HUDEP-2 (cell line): ENCODE measurements around the gene FIBCD1.
"Not testable (repeated sequence)": the region's sequence is repeated elsewhere in the genome, so short reads cannot be mapped to it uniquely, and the experiment has no call there.

Experiments used
- DNase-seq, 76 experiments: peaks; one replicate each; lab custom pipeline; 2025; ENCODE audit not compliant: unreplicated experiment in 76 of 76; lab: John Stamatoyannopoulos, UW

The FIBCD1 gene

DNA sequence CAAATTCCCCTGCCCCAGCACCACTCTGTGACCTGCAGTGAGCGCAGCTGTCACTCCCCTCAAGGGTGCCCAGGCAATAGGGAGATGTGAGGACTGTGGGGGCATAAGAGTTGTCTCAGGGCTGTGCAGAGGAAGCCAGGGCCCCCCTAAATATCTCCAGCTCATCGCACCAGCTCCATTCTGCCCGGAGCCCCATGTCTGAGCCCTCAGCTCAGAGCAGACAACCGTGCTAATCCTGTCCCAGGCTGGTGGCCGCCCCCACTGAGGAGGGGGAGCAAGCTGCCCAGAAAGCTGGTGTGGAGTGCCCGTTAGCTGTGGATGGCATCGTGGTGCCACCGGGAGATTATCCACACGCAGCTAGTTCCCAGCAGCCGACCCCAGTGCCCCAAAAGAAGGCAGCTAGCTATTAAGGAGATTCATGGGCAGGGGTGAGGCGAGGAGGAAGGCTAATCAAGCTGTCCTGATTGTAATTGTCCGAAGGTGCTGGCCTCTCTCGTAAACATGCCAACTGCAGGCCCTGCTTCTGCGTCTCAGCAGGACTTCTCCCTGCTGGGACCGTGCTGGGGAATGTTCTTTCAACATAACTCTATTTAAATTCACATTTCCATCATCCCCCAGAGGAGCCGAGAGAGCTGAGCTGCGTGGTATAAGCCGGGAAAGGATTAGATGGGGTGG lies 17.0 kb upstream of the FIBCD1 start:
- no peak for DNase-seq

DNA sequence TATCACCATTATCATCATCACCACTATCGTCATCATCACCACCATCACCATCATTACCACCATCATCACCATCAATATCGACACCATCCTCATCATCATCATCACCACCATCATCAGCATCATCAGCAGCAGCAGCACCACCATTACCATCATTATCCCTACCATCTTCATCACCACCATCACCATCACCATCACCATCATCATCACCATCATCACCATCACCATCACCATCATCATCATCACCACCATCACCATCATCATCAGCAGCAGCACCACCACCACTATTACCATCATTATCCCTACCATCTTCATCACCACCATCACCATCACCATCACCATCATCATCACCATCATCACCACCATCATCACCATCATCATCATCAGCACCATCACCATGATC lies 15.9 kb upstream of the FIBCD1 start:
- not testable (repeated sequence) for DNase-seq

DNA sequence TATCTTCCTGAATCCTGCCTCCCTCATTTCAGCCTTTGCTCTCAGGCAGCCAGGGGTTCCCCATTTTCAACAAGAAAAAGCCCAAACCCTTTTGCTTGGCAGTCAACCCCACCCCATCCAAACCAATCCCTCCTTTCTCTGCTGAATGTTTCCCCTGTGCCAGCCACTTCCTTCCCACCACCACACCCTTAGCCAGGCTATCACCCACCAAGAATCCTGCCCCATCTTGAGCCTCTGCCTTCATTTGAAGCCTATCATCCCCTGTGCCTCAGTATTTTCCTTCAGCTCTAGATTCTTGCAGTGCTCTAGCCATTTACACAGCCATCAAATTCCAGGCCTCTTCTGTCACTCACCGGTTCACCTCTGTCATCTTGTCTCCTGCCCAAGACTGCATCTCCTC lies 15.3 kb upstream of the FIBCD1 start:
- no peak for DNase-seq

DNA sequence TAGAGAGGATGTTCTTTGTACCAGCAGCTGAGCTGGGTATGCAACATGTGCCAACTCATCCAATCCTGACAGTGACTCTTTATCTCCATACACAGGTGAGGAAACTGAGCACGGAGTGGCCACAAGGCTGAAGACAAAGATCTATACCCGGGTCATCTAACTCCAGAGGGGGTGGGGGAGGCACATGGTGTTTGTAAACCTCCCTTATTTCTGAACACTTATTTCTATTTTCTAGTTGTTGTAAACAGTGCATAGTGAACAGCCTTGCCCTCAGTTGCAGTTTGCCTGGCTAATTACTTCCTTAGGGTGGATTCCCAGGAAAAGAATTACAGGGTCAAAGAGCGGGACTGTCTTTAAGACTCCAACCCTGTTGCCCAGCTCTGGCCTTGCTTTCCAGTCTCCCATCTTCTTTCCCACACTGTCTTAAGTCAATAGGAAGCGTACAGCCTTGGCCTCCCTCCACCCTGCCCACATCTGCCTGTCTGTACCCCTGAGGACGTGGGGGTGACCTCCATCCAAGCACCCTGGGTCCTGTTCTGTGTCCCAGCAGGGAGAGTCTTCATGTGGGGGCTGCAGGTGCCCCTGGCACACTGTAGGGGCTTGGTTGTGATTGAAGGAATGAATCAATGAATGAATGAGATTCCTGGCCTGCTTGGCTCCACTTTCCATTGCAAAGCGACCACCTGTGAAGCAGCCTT lies 13.2 kb upstream of the FIBCD1 start:
- no peak for DNase-seq

DNA sequence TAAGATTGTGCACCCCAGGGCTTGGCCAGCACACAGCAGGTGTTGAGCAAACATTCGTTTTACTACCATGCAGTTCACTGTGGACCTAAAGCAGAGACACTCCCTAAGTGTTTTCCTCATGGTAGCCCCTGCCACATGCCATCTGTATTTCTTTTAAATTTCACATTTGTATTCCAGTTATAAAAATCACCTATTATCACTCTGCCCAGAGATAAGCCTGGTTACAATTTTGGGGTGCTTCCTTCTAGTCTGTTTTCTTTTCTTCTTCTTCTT lies 10.9 kb upstream of the FIBCD1 start:
- no peak for DNase-seq

DNA sequence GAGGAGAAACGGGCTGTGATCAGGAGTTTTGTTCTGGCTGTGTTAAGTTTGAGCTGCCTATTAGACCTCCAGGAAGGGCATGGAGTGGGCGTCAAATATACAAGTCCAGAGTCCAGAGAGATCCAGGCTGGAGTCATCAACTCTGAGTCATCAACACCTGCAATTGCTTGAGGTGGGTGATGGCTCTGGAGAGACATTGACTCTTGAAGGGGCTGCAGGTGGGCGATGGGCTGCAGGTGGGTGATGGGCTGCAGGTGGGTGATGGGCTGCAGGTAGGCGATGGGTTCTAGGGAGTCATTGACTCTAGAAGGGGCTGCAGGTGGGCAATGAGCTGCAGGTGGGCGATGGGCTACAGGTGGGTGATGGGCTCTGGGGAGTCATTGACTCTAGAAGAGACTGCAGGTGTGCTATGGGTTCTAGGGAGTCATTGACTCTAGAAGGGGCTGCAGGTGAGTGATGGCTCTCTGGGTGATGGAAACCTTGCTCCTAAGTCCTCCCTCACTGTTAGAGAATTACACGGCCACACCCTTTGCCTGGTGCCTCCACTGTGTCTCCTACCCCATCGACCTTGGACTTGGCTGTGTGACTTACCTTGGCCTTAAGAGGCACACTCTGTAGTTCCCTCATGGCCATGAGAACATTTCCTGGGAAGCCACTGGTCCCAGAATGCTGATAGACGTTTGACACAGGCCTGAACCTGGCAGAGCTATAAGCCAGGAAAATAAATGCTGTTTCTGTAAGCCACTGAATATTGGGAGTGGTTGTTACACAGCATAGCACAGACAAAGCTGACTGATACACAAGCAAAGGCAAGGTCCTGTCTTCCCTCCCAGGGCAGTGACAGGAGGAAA lies 10.4 kb upstream of the FIBCD1 start:
- DNase-seq: no peak

DNA sequence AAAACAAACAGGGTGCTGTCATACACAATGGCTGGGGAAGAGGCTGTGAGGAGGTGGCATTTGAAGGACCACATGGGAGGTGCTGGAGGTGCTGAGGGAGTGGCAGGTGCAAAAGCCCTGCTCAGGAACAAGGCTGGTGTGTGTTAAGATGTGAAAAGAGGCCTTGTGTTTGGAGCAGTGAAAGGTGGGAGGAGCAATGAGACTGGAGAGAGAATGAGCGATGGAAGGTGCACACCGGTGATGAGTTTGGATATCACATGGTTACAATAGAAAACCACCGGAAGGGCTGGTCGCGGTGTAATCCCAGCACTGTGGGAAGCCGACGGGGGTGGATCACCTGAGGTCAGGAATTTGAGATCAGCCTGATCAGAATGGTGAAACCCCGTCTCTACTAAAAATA lies 9.2 kb upstream of the FIBCD1 start:
- no peak for DNase-seq

DNA sequence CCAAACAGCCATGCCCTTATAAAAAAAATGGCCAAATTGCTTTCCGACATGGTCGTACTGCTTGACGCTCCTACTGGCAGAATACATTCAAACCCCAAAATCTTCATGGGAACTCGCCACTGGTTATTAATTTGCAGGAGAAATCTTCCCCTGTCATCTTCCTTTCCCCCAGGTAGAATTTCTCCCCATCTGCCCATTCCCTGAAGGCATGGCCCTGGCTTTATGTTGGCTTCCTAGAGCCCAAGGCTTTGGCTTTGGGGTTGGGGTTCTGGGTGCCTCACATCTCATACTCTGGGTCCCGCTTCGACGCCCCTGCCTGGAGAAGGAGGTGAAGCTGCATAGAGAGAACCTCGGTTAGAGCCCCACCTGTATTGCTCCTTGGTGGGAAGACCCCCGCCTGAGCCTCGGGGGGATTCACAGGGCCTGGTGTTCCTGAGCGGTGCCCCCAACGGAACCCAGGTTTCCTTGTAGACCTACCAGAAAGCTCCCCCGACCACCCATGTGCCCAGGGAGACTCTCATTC lies 8.6 kb upstream of the FIBCD1 start:
- no peak for DNase-seq

DNA sequence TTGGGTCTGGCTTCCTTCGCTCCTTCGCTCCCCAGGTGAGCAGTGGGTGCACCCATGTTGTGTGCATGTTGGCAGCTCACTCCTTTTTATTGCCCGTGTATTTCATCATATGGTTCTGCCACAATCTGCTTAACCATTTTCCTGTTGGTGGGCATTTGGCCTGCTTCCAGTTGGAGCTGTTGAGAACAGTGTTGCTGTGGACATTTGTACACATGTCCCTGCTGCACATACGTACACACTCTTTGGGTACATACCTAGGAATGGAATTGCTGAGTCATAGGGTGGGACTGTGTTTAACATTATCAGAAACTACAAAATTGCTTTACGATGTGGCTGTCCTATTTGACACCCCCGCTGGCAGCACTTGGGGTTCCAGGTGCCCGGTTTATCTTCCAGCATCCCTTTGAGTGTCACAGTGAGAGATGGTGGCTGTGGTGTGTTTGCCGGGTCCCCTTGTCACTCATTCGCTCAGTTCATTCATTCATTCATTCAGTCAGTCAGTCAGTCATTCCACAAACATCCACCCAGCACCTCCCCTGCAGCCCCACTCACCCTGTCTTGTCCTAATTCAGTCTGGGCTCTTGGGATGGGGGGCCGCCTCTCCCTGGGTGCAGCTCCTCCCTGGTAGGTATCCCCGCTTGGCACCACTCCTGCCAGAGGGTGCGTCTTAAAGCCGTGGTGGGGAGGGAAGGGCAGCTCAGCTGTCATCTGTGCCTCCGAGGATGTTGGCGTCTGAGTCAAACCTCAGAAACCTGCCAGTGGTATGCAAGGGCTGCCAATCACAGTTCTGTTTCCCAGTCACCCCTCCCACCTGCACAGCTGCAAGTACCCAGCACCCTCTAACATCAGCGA lies 7.9 kb upstream of the FIBCD1 start:
- peak in 4 of 76 experiments; percentile 2 to 19 (median 14) for DNase-seq

DNA sequence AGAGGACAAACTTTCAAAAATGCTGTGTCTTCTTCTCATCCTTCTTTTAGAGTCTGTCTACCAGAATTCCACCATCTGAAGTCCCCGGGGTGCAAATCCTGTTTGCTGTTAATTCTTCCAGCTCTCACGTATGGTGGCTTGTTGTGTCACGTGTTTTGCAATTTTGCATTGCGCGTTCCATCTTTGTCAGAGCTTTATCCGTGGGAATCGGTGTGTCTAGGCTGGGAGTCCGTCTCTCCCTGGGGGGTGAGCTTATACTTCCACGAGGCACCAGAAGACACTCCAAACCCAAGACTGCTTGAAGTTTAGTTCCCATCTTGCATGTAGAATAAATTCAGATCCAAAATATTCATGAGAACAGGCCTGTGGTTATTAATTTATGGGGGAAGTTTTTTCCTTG lies 6.1 kb upstream of the FIBCD1 start:
- DNase-seq: no peak

DNA sequence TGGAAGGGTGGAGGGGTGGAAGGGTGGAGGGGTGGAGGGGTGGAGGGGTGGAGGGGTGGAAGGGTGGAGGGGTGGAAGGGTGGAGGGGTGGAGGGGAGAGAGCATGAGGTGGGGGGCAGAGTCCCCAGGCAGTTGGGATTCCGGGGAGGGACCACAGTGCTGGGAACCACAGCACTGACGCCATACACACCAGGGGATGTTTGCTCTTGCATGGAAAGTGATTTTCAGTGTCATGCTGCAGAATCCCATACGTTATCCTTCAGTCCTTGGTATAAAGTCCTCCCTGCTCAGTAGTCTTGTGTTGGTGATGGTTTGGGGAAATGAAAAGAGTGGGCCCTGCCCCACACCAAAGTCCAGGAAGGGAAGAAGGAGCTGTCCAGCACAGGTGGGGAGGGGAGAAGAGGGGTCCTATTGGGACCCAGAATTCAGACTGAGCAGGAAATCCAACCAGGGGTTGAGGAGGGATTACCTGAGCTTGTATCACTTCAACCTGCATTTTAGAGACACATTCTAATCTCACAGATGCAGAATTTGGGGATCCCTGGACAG lies 5.5 kb upstream of the FIBCD1 start:
- no peak for DNase-seq

DNA sequence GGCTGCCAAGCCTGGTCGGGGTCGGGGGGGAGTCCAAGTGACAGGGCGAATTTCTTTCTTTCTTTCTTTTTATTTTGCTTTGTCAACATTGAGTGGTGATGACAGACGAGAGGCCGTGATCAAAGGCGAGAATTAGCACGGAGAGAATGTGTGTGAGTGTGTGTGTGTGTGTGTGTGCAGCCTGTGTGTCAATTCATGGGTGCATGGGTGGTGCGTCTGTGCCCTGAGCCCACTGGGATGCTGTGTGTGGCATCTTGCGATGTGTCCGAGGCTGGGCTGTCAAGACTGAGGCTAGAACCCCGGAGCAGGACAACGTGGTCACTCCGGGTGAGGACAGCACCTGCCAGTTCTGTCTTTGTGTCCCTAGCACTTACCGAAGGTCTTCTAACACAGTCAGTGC lies 4.7 kb upstream of the FIBCD1 start:
- DNase-seq: no peak

DNA sequence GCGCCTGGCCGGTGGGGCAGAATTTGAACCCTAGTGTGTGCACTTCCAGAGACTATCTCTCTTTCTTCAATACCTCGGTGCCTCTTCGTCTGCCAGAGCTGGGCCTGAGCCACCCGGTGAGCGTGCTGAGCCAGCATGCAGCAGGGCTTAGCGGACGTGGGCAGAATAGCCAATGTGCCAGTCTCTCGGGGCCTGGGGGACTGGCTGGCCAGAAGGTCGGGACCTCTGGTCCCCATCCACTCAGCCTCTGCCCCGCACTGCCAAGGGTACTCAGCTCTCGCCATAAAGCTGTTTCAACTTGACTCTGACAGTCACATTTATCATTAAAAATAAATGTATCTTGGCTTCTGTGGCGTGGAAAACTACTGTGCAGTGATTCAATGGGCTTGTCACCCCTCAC lies 4.2 kb upstream of the FIBCD1 start:
- no peak for DNase-seq

DNA sequence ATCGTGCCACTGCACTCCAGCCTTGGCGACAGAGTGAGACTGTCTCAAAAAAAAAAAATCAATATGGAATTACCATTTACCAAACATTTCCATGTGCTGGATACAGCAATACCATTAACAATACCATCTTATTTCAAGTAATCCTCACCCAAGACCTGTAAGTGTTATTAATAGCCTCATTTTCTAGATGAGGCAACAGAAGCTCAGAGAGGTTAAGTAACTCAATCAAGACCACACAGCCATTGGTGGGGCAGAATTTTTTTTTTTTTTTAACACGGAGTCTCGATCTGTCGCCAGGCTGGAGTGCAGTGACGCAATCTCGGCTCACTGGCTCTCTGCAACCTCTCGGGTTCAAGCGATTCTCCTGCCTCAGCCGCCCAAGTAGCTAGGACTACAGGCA lies 3.6 kb upstream of the FIBCD1 start:
- no peak for DNase-seq

DNA sequence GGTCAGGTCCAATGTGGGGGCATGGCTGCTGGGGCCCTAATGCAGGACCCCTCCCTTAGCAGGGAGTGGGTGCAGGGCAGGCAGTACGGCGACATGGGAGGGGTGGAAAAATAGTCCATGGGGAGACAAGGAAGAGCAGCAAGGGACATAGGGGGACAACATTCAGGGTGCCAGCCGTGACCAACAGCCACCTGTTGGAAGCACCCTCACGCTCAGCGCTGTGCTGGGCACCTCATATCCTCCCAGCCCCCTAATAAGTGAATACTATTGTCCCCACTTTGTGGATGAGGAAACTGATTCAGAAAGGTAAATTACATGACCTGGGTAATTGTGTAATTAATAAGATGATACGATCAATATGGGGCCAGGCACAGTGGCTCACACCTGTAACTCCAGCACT lies 3.0 kb upstream of the FIBCD1 start:
- DNase-seq: no peak

DNA sequence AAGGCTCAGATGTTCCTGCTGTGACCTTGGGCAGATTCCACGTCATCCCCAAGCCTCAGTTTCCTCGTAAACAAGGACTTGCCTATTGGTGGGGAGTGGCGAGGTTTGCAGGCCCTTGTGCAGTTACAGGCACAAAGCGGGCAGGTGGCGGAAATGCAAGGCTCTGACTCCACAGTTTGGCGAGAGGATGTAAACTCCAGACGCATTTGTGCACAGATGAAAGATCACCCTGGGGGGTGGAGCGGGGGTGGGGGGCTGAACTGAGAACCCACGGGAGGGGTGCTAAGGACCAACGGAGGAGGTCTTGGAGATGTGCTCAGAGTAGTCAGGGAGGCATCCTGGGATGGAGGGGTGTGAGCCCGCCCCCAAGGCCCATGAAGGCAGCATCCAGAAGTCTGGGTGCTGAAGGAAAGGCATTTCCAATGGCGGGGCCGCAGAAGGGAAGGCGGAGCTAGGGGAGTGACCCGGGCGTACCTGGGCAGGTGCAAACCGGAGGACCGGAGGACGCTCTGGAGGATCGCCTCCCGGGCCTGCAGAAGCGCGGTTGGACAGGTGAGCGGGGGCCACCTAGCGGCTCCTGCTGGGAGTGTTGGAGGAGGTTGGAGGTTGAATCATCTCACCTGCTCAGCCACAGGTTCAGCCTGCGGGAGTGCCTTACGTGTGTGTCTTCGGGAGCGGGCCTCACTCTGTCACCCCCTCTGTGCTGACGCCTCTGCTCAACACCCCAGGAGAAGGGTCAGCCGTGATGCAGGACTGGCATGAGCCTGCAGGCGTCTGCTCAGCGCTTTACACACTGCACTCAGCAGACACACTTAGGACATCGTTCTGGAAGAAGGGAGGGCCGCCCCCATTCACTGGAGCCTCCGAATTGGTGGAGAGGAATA lies 1.9 kb upstream of the FIBCD1 start:
- peak in 45 of 76 experiments; percentile 0 to 57 (median 34) for DNase-seq

DNA sequence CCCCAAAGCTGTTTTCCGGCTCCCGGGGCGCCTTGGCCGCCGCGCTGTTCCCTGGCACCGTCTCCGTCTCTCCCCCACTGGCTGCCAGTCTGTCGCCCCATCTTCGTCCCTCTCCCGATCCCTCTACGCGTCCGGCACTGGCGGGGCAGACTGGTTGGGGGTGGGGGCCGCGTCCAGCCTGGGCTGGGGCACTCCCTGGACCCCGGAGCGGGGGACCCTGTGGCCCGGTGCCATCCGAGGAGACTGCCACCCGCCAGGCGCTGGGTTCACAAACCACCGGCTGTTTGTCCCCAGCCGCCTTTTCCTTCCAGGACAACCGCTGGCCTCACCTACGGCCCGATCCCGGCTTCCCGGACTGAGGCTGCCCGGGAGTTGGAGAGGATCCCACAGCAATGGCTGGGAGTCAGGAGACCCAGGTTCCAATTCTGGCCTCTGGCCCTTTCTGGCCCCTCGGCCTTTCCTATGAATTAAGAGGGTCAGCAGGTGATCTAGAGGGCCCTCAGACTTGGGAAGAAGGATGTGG lies 1.0 kb upstream of the FIBCD1 start:
- peak in 1 of 76 experiments; percentile 46 for DNase-seq

DNA sequence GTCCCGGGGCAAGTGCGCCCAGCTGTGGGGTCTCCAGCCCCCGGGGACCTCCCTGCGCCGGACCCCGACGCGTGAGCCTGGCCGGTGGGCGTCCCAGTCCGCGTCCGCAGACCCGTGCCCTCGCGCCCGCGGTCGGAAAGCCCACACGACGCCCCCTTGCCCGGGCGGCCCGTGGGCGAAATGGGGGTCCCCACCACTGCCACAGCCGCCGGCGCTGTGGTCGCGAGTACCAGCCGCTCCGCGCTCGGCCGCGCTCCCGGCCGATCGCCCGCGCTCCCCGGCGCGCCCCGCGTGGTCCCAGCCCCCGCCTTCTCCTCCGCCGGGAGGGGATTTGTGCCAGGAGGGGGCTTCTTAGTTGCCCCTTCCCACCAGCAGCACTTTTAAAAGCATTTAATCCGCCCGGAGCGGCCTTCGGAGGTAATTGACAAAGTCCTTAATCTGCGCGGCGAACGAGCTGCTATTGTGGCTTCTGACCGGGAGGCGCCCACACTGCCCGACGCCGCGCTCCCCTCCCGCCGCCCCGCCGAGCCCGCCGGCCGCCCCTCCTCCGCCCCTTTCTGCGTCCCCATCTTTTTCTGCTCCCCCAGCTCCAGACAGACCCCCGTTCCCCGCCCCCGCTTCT lies 469 bp upstream of the FIBCD1 start:
- peak in 2 of 76 experiments; percentile 2 to 10 for DNase-seq

DNA sequence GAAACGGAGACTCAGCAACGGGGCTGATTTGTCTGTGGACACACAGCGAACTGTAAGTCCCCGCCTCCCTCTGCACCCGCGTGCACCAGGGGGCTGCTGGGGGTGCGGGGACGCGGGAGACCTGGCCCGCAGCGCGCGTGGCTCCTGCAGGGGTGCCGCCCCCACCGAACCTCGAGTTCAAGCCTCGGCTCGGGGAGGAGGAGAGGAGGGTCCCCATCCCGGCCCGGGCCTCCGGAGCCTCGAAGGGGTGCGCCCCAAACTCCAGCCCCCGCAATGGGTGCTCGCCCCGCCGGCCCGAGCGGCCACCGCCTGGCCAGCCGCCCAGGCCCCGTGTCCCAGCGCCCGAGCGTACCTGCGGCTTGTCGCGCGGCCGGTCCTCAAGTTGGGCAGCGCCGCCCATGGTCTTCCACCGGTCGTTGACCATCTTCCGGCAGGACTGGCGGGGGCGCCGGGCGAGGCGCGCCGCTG lies 829 bp downstream of the FIBCD1 start:
- DNase-seq: no peak
